Right forelimb (tissue), 1 donor: Measurements from ENCODE around the gene HOPX.
"Not testable (repeated sequence)": the region's sequence is repeated elsewhere in the genome, so short reads cannot be mapped to it uniquely, and the experiment has no call there.

Experiments used
- DNase-seq: peaks from one replicate; pipeline ENCODE4 v3.0.0-alpha.2; 2018

Gene HOPX, protein sequence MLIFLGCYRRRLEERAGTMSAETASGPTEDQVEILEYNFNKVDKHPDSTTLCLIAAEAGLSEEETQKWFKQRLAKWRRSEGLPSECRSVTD

DNA sequence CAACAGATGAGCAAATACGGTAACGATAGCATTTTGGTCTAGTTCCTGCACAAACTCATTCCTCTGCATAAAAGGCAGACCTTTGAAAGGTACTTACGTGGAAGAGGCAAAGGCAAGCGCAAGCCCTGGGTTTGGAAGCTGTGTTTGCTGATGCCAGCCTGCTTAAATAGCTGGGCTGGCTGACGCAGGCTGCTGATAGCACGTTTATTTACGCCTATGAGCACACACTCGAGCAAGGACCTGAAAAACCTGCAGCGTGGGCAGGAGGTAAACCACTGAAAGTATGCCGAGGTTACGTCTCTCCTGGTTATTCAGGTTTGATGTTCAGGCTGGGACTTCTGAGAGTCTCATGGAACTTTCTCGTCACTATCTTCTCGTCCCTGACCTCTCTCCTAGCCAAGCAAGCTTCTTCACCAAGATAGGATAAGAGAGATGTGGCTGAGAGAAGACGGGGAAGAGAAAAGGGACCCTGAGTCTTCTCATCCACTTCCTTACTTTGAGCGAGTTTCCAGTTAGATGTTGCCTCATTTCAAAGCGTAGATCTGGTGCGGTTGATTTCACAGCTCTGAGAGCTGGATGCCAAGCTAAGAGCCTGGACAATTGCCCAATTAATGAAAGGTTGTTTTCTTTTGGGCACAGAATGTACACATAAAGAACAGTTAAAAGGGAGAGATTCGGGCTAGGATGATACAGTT is at the start of gene HOPX:
Gene HOPX, minus strand, starts transcription at position 139 of the 695 bp plus-strand sequence. CDS start 23,480 bp downstream, outside the sequence.
- DNase-seq = no peak

DNA sequence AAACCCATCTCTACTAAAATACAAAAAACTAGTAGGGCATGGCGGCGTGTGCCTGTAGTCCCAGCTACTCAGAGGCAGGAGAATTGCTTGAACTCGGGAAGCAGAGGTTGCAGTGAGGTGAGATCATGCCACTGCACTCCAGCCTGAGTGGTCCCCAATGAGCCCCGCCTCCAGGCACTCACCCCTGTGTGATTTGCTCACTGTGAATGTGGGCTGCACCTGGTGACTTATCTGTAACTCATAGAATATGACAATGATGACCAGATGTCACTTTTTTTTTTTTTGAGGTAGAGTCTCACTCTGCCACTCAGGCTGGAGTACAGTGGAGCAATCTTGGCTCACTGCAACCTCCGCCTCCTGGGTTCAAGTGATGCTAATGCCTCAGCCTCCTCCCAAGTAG is 49.0 kb upstream of the HOPX start:
- no peak for DNase-seq

DNA sequence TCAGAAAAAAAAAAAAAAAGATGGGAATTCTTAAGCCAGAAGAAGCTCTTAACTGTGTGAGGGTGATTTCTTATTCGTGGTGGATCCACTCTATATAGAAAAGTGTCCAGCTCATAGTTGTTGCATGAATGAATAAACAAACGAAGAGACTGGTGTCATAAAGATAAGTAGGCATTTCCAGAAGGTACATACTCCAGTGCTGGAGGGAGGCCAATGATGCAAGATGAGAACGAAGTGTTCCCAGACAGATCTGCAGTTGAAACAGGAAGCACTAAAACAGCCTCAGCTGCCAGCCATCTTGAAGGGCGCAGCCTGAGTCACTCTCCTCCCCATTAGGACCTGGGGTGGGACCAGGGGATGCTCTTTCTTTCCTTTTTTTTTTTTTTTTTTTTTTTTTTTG is 47.4 kb upstream of the HOPX start:
- DNase-seq = no peak

DNA sequence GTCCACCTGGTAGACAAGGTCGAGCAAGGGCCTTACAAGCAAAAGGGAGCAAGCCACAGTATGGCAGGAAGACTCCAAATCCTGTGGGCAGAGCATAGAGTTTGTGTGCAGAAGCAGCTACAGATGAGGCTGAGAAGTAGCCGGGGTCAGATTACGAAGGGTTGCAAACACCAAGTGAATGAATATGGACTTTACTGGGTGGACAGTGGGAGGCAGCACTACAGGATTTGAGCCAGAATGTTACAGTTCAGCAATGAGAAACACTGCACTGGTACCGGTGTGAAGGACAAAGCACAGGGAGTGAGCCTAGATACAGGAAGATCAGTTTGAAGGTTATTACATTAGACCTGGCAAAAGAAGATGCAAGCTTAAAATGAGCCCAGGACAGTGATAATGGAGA is 46.1 kb upstream of the HOPX start:
- no peak for DNase-seq

DNA sequence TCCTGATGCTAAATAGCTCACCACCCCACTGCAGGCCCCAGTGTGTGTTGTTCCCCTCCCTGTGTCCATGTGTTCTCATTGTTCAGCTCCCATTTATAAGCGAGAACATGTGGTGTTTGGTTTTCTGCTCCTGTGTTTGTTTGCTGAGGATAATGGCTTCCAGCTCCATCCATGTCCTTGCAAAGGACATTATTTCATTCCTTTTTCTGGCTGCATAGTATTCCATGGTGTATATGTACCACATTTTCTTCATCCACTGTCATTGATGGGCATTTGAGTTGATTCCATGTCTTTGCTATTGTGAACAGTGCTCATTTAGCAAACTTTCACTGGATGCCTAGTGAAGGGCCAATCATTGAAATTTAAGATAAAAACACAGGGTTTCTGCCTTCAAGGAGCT is 45.5 kb upstream of the HOPX start:
- not testable (repeated sequence) for DNase-seq

DNA sequence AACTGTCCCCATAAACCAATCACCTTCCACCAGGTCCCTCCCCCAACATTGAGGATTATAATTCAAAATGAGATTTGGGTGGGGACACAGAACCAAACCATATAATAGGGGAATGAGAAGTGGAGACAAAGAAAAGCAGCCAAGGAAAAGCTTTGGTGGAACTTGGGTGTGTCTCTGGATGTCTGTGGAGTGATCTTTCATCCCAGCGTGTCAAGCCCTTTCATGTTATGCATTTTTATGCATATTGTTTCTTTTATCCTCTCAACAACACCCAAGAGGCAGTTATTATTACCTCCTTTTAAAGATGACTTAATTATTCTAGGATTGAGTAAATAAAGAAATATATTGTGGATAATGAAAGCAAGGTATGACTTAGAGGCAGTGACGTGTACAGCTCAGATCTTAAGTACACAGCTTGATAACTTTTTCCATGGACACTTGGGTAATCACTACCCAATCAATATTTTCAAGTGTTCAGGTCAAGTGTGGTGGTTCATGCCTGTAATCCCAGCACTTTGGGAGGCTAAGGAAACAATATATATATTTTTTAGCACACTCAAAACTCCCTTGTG is 42.6 kb upstream of the HOPX start:
- DNase-seq = no peak

DNA sequence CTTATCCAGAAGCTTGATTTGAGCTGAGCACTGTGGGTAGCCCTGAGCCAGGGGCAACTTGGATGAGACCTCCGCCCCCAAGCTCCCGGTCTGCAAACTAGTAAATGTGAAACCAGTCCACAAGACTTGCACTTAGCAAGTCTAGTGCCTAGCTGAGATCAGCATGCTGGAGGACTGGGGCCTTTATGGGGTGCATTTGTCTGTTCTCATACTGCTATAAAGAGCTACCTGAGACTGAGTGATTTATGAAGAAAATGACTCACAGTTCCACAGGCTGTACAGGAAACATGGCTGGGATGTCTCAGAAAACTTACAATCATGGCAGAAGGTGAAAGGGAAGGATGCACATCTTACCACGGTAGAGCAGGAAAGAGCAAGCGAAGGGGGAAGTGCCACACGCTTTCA is 42.1 kb upstream of the HOPX start:
- DNase-seq = no peak

DNA sequence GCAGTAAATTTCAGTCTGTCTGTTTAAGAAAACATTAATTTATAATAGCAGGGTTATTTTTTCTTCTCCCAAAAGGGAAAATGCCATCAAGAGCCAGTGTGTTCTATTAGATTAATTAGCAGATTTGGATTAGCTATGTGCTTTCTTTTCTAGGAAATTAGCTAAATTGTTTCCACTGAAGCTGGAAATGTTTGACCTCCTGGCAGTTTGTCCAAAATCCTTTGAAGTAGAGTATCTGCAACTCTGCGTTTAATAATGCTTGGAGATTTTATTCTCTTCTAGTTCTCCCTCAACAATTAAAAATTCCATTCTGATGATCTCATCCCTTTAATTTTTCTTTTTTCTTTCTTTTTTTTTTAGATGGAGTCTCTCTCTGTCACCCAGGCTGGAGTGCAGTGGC is 27.1 kb upstream of the HOPX start:
- DNase-seq = no peak

DNA sequence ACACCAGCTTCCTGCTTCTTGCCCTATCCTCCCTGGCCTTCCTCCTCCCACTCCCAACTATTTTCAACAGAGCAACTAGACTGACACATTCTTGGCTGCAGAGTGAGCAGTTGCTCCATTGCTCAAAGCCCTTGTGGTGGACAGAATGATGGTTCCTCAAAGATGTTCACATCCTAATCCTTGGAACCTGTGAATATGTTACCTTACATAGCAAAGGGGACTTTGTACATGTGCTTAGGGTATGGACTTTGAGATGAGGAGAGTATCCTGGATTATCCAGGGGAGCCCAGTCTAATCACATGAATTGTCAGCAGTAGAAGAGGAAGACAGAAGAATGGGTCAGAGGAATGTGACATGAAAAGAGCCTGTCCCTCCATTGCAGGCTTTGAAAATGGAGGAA is 24.9 kb upstream of the HOPX start:
- no peak for DNase-seq

DNA sequence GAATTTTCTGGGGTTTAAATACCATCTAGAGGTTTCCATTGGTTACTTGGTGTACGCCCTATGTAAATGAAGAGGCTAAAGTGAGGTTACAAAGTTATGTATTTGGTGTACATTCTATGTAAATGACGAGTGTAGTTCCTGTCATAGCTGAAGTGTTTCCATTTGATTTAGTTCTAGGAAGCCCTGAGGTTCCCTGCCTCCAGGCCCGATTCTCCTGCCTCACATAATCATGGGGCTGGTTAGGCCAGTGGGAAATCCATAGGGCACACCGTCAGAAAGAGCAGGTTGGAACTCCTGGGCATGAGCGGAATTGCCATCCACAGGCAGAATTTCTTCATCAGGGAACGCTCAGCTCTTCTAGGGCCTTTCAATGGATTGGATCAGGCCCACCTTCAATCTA is 24.2 kb upstream of the HOPX start:
- no peak for DNase-seq

DNA sequence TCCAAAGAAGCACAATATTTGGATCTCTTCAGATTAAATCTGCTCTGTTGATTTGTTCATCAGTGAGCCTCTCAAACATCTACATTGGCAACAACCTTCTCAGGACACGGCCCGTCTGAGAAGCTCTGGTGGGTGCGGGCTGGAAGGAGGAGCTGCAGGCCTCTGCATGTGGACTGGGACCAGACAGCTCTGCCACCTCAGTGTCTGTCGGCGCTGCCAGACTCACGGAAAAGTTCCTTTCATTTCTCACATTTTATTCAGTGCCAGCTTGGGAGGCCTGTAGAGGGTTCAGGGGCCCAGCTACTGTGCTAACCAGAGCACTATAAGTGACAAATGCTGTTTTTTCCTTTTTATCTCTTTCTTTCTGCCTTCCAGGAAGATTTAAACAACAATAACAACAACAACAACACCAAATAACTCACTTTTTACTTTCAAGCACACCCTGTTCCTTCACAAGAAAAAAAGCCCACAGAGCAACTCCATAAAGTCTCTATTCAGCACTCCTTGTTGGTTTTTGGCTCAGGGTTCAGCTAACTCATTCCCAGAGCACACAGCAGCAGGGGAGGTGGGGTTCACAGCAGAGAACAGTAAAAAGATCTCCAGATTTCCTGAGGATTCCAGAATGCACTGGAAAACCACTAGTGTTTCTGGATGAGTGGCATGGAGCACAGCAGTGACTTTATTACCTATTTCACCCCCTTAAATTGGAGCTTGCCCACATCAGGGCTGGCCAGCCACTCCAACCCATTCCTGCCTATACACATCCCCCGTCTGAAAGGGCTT is 23.2 kb upstream of the HOPX start:
- DNase-seq = no peak

DNA sequence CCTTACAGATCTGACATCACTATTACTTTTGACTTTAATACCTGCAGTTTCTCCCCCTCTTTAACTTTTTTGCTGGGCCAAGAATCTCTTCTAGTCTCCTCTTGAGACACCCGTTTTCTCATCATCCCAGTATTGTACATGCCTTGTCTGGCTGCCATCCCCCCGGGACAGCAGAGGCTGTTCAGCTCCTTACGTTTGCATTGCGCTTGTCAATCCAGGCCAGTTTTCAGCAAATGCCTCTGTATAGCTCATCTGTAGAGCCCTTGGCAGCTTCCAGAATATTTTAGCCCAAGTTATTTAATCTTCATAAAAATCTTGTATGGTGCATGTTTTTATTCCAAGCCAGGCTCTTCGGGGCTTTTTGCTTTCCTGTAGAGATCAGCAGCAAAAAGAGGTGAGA is 22.3 kb upstream of the HOPX start:
- DNase-seq = no peak

DNA sequence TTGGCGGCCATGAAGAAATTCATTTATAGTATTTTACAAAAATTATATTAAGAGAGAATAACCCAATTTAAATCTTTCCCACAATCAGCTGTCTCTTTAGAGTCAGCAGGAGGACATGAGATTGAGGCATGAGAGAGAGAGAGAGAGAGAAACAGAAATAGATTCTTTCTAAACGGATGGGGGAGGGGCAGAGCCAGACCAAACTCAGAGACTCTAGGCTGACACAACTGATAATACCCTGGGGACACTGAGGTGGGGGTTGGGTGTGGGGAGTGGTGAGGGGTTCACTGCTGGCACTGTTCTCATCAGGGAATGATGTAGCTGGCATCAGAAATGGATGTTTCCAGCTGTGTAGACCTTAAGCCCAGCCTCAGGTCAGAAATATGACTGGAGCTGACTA is 20.5 kb upstream of the HOPX start:
- no peak for DNase-seq

DNA sequence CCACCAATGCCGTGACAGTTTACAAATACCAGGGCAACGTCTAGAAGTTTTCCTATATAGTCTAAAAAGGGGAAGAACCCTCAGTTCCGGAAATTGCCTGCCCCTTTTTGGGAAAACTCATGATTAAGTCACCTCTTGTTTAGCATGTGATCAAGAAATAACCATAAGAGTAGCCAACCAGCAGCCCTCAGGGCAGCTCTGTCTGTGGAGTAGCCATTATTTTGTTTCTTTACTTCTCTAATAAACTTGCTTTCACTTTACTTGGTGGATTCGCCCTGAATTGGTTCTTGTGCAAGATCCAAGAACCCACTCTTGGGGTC is 20.0 kb upstream of the HOPX start:
- DNase-seq = no peak

DNA sequence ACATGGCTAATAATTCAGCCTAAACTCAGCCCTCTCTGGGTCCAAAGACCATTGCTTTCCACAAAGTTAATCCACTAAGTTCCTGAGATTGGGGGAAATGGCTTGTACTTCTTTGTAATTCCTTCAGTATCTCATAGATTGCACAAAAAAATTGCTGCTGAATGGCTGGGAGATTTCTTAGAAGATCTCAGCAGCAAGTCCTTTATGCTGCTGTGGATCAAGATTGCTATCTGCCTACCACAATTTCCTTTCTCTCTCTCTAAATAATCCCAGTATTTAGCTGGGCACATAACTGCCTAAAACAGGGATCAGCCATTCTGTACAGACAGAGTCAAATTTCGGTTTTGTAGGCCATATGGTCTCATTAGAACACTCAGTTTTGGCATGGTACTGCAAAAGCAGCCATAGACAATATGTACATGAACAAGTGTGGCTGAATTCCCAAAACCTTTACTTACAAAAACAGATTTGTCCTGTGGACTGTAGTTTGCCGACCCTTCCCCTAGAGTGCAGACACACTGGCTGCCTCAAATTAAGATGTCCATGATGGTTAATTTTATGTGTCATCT is 18.5 kb upstream of the HOPX start:
- DNase-seq = no peak

DNA sequence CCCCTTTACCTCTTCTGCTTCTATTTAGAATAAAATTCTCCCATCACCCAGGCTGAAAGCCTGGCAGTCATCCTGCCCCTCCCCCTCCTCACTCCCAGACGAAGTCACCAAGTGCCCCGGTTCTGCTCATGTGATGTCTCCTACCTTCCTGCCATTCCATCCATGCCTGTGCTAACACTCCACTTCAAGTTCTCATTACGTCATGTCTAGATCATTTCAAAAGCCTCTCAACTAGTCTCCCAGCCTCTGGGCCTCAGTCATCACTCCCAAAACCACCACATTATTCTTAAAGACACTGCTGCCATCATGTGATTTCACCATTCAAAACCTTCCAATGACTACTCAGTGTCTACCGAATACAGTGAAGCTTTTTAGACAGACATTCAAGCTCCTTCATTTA is 17.2 kb upstream of the HOPX start:
- DNase-seq = no peak

DNA sequence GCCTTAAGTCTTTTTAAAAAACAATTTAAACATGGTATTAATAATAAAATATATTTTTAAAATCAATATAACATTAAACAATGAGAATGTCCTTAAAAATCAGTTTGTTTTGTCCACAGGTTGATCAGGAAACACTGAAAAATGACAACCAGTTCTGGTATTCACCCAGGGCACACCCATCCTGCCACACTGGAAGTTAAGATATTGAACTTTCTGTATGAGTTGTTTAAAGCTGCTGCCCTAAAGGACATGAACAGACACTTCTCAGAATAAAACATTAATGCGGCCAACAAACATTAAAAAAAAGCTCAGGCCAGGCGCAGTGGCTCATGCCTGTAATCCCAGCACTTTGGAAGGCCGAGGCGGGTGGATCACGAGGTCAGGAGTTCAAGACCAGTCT is 15.0 kb upstream of the HOPX start:
- no peak for DNase-seq

DNA sequence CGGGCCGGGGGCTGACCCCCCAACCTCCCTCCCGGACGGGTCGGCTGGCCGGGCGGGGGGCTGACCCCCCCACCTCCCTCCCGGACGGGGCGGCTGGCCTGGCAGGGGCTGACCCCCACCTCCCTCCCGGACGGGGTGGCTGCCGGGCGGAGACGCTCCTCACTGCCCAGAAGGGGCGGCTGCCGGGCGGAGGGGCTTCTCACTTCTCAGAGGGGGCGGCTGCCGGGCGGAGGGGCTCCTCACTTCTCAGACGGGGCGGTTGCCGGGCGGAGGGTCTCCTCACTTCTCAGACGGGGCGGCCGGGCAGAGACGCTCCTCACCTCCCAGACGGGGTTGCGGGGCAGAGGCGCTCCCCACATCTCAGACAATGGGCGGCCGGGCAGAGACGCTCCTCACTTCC is 12.4 kb upstream of the HOPX start:
- not testable (repeated sequence) for DNase-seq

DNA sequence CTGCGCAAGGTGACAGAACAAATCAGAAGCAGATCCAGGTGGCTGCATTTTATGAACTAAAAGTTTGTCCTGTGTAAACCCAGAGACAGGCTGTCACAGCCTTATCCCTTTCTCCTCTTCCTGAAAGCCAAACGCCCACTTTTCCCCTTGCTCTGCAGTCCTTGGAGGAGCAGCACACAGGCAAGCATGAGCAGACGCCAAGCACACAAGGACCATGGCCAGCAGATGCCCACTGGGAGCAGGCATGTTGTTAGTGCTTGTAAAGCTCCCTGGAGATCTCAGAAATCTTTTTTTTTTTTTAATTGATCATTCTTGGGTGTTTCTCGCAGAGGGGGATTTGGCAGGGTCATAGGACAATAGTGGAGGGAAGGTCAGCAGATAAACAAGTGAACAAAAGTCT is 11.5 kb upstream of the HOPX start:
- DNase-seq = no peak

DNA sequence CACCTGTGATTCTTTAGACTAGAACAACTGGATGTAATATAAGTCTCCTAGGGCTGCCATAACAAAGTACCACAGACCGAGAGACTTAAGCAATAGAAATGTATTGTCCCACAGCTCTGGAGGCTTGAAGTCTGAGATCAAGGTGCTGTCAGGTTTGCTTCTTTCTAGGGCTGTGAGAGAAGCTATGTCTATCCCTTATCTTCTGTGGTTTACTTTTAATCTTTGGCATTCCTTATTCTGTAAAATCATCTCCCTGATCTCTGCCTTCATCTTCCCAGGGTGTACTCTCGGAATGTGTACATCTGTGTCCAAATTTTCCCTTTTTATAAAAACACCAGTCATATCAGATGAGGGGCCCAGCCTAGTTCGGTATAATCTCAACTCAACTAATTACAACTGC is 10.3 kb upstream of the HOPX start:
- DNase-seq = no peak

DNA sequence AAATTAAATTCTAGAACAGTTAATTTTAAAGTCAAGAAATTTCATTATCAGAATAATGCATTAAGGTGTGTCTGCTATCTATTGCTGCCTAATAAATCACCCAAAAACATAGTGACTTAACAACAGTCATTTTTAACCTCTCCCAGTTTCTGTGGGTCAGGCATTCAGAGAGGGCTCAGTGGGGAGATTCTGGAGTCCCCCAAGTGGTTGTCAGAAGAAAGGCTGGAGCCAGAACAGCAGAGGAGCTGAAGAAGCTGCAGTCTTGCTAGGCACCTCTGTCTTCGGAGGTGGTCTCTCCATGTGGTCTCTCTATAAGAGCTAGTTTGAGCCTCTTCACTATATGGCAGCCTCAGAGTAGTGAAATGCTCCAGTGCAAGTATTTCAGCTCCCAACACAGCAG is 9.3 kb upstream of the HOPX start:
- no peak for DNase-seq

DNA sequence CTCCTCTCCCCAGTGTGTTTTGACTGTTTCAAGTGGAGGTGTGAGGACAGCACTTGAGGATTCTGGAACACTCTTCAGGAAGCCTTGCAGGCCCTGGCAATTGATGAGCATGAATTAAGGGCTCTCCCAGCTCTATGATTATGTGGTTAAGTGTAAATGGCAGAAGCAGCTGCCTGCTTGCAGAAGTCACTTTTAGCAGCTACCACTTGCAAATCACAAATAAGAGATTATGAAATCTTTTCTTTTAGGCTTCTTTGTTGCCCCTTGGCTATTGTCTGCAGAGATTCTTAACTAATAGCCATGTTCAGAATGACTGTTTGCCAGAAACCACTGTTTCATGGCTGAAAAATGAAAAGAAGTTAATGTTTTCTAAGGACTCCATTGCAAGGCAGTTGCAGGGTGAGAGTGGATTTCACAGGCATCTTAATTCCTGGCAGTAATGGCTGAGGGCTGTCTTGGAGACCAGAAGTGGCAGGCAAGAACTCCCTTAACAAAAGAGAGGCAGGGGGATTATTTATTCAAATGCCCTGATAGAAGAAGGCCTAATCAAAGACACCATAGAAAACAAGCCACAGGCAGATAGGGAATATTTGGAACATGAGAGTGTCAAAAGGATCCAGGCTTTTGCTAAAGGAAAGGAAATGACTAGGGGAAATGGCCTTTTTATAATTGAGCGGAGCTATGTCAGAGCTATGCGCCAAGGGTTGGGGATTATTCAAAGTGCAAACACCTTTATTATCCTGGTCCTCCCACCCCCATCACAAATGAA is 8.3 kb upstream of the HOPX start:
- DNase-seq = no peak

DNA sequence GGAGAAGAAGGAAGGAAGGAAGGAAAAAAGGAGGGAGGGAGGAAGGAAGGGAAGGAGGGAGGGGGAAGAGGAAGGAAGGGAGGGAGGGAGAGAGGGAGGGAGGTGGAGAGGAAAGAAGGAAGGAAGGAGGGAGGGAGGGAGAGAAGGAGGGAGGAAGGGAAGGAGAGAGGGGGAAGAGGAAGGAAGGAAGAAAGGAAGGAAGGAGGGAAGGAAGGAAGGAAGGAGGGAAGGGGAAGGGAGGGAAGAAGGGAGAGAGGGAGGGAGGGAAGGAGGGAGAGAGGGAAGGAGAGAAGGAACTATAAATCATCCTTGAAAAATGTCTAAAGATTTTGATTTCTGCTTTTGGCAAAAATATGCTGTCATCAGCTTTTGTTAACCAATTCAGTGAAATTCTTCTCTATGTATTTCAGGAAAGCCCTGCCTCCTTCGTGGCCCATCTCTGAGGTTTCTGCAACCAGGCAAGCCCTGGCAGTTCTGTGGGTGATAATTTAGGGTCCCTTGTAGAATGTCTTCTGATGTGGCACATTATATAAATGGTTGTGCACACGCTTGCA is 7.1 kb upstream of the HOPX start:
- DNase-seq = no peak
